ENCODE results near the gene CELF1.

DNA sequence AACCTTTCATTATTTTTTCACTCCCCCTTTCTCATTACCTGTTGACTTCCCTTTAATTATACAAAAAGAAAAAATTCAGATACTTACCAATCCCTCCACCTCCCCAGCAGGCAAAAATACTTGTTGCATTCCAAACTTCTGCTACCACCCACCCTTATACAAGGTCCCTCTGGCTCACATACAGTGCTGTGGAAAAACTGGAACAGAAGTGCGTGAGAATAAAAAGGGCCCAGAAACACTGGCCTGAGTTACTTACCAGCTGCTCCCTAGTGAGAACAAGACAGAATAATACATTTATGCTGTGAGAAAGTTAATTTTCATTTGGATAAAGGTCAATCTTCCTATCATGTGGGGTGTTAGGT is 57.1 kb downstream of the CELF1 start:
- TF ChIP-seq CTCF (IDR thresholded peaks at IDR 0.05) = no peak
- no peak for TF ChIP-seq POLR2A (IDR thresholded peaks at IDR 0.05)

Data from thyroid gland (tissue), 4 donors.